HG03520 (cell line): ENCODE data around the gene FBXL20.
"Not testable (repeated sequence)": the region's sequence is repeated elsewhere in the genome, so short reads cannot be mapped to it uniquely, and the experiment has no call there.

ENCODE experiments used
- ATAC-seq: cut with Tn5 transposase; IDR thresholded peaks from one replicate; pipeline ENCODE4 v1.9.1; 2021; ENCODE audit warnings: mild to moderate bottlenecking, moderate library complexity; ENCODE audit not compliant: unreplicated experiment

The FBXL20 gene

DNA sequence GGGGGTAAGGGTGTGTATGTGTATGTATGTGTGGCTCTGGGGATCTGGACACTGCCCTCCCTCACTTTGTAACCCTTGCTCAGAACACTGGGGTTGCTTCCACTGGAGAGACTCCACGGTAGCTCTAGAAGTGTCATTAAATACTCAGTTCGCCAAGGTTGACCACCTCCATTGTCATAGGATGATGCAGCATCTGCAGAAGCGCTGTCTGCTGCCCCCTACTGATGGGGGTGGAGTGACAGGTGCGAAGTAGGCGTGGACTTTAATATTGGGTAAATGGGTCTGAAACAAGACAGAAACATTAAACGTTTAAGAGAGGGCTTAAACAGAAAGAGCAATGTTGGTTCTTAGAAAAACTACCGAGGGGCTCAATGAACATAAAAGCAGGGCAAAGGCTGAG lies 140.1 kb downstream of the FBXL20 start:
- ATAC-seq: no peak

DNA sequence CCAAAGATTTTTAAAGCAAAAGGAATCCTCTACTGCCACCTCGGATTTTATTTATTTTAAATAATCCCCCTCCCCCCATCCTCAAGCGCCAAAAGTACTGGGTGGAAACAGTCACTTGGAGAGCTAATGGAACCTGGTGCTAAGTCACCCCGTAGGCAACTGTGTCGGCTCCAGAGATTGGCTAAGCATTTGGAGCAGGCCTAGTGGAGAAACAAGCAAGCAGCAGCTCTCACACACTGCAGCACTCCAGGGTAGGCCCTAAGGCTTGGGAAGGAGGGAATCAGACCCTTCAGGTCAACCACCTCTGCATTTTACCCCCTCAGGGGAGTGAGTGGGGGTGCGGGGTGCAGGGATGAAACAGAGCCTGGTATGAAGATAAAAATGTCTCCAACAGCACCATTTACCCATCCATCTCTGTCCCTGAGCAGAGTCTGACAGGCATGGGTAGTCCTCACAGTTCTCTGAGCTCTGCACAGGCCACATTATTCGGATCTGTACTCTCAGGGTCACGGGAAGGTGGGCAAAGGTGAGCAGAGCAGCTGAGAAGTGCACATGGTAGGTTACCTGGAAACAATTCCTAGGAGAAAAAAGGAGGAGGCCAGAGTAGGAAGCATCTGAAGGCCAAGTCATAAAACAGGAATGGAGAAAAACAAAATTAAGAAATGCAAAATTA lies 148.5 kb downstream of the FBXL20 start:
- no peak for ATAC-seq

DNA sequence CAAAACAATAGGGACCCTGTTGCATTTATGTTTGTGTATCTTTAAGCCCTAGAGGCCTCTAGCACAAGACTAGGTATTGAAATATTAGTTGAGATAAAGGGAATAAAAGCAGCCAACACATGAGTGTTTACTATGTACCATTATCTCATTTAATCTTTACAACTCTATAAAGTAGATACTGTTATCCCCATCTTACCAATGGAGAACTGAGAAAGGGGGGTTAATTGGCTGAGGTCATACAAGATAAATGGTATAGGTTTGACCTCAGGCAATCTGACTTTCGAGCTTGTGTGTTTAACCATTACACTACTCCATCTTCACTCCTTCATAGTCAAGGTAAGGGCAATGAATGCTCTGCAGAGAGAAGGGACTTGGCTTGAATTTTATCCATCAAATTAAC lies 149.4 kb downstream of the FBXL20 start:
- no peak for ATAC-seq

DNA sequence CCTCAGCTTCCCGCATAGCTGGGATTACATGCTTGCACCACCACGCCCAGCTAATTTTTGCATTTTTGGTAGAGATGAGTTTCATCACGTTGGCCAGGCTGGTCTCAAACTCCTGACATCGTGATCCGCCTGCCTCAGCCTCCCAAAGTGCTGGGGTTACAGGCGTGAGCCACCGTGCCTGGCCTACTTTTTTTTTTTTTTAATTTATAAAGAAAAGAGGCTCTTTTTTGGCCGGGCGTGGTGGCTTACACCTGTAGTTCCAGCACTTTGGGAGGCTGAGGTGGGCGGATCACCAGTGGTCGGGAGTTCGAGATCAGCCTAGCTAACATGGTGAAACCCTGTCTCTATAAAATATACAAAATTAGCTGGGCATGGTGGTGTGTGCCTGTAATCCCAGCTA lies 151.3 kb downstream of the FBXL20 start:
- not testable (repeated sequence) for ATAC-seq

DNA sequence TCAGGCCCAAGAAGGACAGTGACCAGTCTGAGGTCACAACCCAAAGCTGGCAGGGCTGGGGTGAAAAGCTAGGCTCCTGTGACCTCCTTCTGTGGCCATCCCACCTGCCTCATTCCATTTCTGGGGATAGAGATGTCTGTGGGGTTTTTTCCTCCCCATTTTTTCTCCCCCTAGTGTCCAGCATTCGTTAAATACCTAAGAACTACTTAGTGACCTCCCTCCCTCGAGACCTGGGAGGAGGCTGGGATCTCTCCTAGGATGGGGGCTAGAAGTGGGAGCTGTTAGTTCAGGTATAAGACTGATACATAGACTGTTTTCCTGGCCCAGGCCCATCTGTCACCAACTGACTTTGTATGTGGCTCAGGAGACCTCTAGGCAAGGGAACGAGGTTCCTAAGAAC lies 155.2 kb downstream of the FBXL20 start:
- no peak for ATAC-seq

DNA sequence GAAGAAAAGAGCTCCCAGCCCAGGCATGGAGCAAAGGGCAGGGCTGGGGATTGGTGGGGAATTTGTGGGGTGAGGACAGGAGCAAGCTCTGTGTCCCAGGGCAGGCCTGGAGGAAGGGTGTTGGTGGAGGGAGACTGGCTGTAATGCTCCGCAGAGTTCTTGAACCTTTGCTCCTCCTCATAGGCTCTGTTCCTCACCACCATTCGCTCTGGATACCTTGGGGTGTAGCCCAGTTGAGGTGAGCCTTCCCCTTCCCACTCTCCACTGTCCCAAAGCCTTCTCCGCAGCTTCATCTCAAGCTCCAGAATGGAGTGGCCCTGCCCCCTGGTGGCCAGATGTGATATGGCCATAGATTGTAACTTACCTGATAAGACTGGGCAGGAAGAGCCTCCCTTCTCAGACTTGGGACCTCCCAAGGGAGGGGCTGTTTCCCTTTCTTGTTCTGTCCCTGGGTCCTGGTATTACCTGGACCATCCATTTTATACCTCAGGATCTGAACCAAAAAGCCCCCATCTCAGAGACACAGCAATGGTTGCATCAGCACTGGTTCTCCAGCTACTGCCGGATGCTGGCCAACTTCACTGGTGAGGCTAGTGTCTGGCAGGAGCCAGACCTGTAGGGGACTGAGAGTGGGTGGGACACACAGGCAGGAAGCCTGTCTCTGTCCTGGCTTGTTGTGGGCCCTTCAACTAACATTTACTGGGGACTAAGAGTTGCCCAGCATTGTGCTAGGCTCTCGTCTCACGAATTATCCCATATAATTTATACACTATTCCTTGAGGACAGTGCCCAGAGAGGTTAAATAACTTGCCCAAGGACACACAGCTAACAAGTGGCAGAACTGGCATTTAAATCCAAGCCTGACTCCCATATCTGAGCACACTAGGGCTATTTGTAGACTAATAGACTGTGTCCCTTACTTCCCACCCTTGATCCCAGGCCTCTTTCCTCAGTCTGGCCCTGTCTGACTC lies 156.5 kb downstream of the FBXL20 start:
- no peak for ATAC-seq

DNA sequence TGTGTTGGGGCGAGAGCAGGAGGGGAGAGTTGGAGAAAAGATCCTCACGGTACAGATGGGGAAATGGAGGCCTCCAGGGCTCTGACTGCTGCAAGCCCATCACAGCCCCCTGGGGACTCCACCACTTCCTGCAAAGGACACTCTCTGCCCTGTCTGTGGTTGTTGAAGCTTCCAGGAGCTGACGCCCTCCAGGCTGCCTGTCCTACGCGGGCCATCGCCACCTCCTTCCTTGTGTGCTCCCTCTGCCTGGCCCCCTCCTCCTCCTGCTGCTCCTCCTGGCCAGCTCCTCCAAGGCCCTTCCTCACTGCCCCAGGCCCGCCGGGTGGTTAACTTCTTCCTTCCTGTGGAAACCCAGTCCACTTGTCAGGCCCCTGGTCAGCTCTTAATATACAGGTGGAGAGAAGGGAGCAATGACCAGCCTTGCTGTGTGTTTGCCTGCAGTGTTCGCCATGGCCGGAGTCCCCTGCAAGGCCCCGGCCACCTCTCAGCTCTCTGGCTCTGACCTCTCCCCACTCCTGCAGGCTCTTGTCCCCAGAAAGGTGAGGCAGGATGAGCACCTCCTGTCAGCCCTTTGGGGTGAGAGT lies 157.3 kb downstream of the FBXL20 start:
- no peak for ATAC-seq

DNA sequence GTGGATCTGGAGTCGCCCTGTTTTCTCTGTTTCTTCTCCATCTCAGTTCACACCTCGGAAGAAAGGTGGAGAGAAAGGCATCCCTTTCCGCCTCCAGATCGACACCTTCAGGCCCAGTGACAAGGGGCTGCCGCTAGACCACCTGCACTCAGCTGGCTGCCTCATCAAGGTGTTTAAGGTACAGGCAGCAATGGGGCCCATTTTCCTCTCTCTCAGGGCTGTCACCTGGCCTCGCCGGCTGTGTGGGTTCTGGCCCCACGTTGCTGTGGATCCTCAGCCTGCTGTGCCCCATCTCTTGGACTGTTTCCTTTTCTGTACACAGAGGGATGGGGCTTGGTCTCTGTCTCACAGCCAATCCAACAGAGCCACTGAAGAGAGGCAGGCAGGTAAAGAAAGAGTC lies 158.3 kb downstream of the FBXL20 start:
- ATAC-seq: no peak

DNA sequence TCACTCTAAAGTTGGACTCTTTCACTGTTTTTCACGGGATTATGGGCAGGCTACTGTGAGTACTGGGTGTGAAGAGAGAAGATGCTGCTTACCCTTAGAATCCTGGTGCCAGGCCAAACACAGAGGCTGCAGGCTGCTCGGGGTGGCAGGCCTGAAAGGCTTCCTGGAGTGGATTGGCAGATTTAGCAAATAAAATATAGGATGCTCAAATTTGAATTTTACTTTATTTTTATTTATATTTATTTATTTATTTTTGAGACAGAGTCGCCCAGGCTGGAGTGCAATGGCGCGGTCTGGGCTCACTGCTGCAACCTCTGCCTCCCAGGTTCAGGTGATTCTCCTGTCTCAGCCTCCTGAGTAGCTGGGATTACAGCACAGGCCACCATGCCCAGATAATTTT lies 160.8 kb downstream of the FBXL20 start:
- ATAC-seq: no peak

DNA sequence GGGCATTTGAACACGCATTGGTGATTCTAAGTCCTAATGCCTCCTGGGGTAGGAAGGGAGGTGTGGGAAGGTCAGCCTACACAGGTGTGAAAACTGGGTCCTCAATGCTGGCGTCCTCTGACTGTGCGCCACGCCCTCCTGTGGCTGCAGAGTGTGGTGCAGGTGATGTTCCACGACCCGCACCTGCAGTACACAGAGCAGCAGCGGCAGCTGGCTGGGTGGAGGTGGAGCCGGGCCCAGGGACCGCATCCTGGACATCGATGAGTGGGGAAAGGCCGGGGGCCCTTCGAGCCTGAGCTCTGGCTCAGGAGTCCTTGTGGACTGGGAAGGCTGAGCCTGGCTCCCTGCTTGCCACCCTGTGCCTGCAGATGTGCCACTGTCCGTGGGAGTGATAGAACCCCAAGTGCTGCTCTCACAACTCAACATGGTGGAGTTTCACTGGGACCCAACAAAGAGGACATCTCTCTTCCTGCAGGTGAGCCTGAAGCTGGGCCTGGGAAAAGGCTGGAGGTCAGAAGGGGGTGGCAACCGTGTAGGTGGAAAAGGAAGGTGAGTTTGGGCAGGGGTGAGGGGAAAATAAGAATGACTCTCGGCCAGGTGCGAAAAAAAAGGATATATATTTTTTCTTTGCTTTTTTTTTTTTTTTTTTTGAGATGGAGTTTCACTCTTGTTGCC lies 161.6 kb downstream of the FBXL20 start:
- no peak for ATAC-seq

DNA sequence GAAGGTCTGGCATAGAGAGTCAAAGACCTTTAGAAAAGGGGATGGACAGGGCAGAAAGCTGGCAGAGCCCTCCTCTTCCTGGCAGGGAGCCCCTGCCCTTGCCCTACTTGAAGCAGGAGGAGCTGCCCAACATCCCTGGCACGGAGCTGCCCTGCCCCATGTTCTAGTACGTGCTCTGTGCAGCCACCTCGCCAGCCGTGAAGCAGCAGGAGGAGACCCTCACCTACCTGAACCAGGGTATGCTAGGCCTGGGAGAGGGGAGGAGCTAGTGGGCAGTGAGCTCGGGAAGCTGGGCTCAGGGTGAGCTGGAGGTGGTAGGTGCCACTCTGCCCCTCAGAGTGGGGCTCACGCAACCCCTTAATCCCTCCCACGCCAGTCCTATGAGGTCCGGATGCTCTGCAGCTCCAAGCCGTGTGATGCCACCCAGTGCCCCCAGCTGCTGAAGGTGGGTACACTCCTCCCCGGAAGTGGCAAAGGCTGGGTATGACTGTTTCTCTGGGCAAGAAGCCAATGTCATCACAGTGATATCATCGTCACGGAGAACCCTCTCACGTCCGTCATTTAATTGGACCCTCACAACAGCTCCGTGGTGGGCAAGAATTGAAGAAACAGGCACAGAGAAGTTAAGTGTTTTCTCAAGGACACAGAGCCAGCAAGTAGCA lies 163.0 kb downstream of the FBXL20 start:
- no peak for ATAC-seq

DNA sequence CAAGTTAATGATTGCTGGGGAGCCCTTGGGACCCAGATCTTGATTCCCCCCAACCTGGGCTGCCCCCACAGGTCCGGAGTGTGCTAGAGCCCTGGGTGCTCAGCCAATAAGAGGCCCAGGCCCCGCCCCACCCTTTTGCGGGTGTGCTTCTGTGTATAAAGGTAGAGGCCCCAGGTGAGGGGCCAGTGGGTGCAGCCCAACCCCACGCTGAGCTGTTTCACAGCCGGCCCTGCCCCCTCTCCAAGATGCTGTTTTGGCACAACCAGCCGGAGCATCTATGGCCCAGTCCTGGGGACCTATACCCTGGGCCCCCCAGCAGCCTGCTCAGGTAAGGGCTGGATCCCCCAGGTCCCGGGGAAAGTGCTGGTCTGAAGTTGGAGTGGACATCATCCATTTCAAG lies 163.8 kb downstream of the FBXL20 start:
- no peak for ATAC-seq

DNA sequence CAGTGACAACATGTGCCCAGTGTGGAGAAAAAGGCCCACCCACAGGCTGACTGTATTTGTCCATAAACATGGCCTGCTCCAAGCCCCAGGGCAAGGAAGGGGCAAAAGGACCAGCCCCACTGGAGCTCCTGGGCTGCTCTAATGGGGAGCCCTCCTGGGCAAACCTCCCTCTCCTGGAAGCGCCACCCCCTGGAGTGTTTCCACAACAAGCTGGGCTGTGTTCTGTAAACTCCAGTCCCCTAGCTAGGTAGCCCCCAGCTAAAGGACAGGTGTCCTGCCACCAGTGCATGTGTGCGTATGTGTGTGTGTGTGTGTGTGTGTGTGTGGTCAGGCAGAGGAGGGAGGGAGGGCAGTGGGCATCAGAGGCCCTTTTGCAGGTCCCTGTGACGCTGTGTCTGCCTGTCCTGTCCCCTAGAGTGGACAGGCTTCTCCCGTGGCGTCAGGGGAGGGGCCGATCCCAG lies 164.4 kb downstream of the FBXL20 start:
- no peak for ATAC-seq

DNA sequence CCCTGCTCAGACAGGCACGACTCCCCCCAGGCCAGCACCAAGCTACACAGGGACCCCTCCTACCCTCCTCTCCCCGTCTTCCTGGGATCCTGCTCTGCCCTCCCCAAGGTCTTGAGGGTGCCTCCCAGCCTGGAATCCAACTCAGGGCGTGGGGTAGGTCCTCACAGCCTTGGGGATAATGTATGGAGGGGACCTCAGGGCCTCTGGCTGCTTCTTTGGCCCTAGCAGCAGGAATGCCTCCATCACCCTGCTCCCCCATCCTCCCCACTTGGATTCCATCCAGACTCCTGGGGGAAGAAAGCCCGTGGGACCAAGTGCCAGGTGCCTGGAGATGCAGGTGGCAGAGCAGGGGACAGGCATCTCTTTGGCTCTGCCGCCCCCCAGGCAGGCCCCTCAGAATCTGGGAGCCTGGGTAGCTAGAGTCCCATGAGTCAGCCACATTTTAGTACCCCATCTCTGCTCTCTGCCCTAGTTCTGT lies 164.9 kb downstream of the FBXL20 start:
- ATAC-seq: no peak

DNA sequence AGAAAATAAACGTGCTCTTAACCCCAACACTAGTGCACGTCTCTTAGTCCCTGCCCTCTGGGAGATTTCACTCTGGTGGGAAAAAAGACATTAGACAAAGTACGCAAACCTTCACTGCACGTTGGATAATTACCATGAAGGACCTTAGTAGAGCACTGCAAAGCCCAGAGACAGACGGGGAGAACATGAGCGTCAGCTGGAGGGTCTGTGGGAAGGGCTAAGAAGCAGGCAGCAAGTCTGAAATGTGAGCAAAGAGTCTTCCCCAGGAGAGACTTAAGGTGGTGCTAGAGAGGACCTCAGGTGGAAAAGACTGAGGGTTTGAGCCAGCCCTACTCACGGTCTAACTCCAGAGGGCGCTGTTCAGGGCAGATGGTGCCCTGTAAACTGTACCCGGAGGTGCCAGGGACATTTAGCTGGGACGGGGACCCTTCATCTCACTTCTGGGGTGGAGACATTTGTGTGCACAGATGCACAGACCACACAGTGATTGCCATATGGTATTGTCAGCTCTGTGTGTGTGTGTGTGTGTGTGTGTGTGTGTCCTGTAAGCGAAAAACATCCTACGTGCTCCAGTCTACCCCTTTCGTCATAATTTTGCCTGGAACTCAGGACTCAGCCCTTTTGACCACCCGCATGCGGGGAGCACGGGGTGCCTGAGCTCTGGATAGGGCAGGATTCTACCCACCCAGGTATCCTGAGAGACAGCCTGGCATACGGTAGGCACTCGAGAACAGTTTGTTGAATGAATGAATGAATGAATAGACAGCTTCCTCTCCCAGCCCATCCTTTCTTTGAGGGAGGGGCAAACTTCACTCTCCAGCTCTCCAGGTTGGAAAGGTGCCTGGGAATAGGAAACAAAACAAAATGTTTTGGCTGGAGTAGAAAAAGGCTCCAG lies 165.6 kb downstream of the FBXL20 start:
- ATAC-seq: no peak

DNA sequence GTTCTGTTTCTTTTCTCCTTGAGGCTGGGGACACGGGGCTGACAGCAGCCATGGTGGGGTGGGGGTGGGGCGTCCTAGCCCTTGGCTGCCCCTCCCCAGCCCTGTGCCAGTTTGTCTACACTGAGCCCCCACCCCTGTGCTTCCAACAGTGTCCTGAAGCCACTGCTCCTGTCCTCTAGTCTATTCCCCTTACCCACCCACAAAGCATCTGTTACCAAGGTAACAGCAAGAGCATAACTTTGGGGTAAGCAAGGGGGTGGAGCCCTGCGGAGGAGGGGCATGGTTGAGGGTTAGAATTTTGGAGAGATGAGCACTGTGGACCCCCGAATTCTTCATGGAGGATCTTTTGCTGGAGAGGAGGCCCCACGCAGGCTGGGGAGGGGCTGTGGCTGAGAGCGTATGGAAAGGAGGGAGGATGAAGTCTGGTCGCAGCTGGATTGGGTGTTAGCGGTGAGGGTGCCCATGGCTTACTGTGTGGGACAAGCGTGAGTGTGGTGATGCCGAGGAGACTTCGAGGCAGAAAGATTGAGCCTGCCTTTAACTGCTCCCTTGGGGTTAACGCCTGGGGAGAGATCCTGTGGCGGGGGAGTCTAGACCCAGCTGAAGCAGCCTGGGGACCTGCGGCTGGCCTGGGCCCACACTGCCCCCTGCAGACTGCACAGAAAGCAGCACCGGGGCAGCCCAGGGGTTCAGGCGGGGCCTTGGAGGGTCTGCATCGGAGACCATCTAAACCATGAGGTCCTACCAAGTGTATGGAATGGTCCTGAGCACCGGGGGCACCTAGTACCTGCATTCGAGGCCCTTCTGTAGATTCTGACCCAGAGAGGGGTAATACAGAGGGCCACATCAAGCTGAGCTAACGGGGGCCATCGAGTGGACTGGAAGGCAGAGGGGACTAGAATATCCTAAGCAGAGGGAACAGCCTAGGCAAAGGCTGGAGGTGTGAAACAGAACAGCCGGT lies 169.6 kb downstream of the FBXL20 start:
- no peak for ATAC-seq

DNA sequence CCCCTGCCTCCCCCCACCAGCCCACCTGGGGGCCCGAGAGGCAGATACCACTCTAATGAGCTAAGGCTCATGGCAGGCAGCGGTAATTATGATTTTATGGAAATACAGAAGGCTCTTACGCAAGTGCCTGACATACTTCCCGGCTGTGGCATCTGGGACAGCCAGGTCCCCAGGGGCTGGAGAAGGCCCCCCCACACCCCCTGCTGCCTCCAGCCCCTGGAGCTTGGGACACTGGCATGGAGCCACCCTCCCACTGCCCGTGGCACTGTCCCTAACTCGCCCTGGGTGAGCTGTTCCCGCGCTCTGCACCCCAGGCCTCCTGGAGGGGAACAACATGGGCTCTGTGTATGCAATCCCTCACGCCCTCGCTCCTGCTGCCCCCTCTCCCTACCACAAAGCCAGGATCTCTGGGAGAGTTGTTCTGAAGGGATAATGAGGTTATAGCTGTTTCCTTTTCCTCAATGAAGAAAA lies 170.3 kb downstream of the FBXL20 start:
- no peak for ATAC-seq

DNA sequence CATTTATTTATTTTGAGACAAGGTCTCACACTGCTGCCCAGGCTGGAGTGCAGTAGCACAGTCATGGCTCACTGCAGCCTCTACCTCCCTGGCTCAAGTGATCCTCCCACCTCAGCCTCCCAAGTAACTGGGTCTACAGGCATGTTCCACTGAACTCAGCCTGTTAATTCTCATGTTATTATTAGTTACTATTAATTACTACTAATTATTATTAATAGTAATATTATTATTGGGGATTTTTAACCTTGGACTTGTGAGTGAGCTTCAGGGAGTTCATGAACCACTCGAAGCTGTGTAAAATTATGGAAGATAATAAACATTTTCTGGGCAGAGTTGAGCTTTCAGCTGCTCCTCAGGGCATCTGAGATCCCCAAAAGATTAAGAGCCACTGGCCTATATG lies 171.1 kb downstream of the FBXL20 start:
- ATAC-seq: no peak
